Lung microvascular endothelial cell (primary cell): ENCODE measurements around the gene HPCA. TPM values are rescaled to one million over a fixed set of nuclear protein-coding genes. Genes with fewer than 3 reads are reported as not detected.
"Not testable (repeated sequence)": the region's sequence is repeated elsewhere in the genome, so short reads cannot be mapped to it uniquely, and the experiment has no call there.

Experiments used
- DNase-seq, 2 donors: peaks; one replicate each; pipeline versions ENCODE4 v3.0.0 to v3.0.0-alpha.2; 2010; ENCODE audit warnings: low read depth in 2 of 2
- total RNA-seq: library from RNA; depleted of rRNA; stranded (reverse); fragments of >200 nt; gene quantifications from 2 replicates; pipeline ENCODE4 v1.2.1, GENCODE V29; 2014

Gene HPCA
- total RNA-seq, 1 donor from 2014 or later = not detected

DNA sequence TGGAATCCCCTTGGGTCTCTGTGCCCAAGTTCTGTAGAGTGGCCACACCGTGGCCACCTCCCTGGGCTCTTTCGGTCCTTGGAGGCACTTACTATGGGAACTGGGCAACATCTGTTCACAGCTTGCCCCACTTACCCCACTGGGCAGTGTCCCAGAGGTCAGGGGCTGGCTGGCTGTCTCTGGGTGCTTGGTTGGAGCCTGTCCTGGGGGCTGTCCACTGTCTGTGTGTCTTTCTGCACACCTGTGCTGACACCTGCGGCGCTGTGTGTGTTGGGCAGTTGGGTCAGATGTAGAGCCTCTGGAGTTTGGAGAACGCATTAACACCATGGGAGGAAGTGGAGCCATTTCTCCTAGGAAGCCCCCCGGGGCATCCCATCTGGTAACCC is 16.2 kb downstream of the HPCA start:
- no peak for DNase-seq

DNA sequence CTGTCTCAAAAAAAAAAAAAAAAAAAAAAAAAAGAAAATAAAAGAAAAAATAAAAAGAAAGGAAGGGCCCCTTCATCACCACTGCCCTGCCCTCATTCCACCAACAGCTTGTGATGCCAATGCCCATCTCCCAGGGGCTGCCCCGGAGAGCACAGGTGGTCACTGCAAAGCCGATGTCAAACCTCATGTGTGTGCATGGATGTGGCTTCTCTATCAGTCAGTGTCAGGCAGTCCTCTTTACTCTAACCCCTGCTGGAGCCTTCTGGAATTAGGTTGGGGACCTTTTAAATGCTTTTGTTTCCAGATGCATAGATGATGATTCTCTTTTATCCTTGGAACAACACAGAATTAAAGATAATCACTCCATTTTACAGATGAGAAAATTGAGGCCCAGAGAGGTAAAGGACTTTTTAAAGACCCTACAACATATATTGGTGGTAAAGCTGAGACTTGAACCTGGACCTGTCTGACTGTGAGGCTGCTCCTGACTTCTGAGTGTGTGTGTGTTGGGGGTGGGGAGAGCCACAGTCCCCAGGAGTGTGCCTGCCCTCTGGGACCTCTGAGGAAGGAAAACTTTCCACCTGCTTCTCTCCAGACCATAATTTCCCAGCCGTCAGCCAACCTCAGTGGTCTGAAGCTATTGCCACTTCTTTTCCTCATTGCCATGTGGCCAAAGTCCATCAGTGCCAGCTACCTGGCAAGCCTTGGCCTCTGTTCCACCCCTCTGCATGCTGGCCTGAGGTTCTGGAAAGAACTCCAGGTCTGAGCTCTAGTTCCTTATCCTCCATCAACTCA is 17.9 kb downstream of the HPCA start:
- no peak for DNase-seq

DNA sequence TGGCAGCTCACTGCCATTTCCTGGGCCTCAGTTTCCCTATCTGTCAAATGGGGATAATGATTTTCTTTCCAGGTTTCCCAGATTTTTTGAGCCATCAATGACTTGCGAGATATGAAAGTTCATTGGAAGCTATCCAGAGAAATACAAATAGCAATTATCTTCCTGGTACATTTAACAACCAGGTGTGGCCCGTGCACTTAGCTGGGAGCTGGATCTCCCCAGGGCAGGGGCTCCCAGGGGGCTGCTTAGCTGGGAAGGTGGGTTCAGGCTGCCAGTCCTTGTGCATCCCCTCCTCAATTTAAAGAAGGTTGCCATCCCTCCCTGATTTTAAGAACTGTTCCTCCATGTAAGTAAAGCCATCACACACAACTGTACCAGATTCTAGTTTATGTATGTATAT is 18.5 kb downstream of the HPCA start:
- no peak for DNase-seq

DNA sequence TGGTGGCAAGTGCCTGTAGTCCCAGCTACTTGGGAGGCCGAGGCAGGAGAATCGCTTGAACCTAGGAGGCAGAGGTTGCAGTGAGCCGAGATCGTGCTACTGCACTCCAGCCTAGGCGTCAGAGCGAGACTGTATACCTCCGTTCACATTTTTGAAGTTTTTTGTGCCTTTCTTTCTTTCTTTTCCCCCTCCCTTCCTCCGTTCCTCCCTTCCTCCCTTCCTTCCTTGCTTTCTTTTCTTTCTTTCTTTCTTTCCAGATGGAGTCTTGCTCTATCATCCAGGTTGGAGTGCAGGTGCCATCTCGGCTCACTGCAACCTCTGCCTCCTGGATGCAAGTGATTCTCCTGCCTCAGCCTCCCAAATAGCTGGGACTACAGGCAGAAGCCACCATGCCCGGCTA is 19.3 kb downstream of the HPCA start:
- DNase-seq = not testable (repeated sequence)

DNA sequence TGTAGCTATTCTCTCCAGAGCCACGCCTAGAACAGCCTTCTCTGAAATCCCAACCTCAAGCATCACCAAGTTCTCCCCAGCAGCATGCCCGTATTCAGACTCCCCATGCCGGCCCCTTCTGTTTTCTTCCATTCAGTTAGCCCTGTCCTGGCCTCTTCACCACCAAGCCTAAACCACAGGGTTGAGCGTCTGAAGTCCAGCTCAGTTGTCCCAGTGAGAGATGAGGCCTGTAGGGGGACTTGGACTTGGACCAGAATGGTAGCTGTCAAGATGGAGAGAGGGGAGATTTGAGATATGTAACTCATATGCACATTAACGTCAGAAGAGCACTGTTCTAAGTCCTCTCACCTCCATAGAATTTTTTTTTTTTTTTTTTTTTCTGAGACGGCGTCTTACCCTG is 20.4 kb downstream of the HPCA start:
- DNase-seq = no peak

DNA sequence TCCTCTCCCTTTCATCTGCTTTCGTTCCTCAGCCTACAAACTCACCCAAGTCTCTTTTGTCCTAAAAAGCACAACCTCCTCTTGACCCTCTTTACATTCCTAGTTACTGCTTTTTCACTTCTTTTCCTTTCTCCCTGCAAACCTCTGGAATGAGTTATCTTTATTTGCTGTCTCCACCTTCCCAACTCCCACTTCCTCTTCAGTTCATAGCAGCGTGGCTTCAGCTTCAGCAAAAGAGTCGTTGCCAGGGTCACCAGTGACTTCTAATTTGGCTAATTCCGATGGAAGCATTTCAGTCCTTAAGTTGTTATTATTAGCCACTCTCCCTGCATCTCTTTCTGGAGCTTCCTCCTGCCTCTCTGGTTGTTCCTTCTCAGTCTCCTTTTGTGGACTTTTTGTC is 21.1 kb downstream of the HPCA start:
- no peak for DNase-seq

DNA sequence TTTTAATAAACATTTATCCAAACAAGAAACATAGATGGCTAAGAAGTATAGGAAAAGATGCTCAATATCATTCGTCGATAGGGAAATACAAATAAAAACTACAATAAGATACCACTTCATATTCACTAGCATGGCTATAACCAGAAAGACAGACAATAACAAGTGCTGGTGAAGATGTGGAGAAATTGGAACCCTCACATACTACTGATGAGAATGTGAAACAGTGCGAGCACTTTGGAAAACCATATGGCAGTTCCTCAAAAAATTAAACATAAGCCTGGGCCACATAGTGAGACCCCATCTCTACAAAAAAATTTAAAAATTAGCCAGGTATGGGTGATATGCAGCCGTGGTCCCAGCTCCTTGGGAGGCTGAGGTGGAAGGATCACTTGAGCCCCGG is 24.0 kb downstream of the HPCA start:
- DNase-seq = no peak

DNA sequence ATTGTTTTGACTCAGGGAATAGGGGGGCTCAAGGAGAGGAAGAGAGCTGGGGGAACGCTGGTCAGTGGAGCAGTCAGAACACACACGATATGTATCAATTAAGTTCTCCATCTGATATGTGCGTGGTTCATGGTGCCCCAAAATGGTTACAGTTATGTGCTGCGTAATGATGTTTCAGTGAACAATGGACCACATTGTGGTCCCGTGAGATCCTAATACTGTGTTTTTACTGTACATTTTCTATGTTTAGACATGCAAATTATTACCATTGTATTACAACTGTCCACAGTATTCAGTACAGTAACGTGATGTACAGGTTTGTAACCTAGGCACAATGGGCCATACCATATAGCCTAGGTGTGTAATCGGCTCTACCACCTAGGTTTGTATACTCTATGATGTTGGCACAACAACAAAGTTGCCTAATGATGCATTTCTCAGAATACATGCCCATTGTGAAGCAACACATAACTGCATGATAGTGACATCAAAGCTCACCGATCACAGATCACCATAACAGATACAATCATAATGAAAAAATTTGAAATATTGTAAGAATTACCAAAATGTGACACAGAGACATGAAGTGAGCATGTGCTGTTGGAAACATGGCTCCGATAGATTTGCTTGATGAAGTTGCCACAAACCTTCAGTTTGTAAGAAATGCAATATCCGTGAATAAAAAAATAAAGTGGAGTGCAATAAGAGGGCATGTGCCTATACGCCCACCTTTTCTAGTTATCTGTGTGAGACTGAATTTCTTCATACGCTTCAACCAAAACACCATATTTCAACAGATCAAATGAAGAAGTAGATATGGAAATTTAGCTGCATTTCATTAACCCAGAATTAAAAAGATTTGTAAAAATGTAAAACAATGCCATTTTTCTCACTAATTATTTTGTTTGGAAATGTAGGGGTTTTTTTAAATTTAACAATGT is 29.7 kb downstream of the HPCA start:
- DNase-seq = no peak

DNA sequence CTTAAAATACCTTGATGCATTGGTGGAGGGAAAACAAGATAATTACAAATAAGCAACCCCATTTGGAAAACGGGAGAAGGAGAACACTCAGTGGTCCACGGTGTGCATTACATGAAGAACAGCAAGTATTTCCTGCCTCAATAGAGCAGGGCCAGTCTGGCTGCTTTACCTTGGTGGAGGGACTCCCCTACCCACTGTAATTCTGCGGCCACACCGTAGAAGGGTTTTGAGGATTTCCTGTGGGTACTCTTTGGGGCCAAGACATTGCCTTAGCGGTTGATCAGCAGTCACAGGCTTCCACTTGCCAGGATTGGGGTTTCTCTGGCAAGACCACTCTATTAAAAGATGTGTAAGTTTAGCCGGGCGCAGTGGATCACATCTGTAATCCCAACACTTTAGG is 31.2 kb downstream of the HPCA start:
- no peak for DNase-seq

DNA sequence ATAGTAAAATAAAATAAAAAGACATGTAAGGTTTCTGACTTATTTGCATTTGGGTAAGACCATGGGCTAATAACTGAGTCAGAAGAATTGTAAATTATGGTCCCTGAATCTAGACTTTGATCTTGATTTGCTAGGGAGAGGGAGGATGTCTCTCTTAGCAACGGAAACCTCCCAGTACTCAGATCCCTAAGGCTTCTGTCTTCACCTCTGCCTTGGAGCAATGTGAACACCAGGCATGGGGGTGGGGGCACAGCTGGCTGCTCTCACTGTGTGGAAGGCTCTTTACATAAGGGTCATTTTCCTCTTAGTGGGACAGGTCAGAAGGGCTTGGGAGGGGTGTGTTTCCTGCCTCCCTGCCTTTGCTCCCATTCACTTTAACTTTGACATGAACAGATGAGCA is 31.9 kb downstream of the HPCA start:
- no peak for DNase-seq

DNA sequence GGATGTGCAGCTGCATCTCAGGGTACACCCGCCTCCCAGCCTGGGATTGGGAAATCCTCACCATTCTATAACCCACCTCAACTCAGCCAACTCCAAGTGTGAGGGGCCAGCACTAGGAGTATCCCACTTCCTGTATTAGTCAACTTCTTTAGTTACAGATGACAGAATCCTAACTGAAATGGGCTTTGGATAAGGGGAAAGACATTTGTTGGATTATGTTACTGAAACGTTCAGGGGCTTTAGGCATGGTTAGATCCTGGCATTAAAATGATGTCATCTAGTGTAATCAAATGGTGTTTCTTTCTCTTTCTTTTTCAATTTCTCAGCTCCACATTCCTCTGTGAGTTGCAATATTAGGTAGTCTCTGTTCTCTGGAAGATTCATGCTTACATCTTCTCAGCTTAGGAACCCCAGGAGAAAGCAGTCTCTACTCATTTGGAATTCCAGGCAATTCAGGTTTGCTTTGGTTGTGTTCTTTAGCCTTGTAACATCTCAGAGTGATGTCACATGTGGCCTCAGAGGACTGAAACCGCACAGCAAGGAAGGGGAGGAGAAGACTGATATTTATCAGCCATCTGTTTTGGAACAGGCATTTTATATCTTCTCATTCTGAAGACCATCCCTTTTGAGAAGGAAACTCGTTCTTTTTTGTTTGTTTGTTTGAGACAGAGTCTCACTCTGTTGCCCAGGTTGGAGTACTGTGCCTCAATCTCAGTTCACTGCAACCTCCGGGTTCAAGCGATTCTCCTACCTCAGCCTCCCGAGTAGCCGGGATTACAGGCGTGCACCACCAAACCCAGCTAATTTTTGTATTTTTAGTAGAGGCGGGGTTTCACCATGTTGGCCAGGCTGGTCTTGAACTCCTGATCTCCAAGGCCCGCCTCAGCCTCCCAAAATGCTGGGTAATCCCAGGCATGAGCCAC is 33.8 kb downstream of the HPCA start:
- no peak for DNase-seq

DNA sequence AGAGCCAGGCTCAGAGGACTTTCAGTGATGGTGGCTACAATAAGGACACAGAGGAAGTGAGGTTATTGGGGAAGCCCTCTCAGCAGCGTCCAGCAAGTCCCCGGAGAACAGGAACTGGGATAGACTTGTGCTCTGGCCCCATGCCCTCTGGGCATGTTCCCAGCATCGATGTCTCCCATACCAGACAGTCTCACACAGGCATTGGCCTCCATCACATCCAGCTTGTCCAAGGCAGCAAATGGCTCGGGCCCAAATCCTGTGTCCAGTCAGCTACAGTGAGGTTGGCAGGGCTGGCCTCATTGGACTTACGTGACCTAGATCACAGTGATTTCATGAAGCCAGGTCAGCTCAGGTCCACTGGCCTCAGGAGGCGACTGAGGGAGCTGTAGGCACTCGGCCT is 34.5 kb downstream of the HPCA start:
- no peak for DNase-seq

DNA sequence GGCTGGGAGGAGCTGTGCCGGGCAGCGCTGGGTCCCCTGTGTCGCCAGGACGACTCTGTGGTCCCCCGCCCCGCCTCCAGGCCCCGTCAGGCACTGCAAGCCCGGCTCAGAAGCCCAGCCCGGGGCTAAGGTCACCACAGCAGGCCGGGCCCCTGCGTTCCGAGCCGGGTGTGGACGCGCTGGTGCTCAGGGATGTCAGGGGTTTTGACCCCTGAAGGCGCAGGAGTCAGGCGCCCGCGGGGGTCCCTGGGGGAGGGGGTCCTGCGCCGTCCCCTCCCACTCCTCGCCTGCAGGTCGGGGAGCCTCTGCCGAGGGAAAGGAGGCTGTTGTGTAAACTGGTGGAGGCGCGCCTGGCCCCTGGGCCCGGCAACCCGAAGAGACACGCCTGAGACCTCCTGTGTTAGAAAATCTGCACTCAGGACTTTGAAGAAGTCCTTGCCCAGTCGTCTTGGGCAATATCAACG is 38.6 kb downstream of the HPCA start:
- DNase-seq = no peak

DNA sequence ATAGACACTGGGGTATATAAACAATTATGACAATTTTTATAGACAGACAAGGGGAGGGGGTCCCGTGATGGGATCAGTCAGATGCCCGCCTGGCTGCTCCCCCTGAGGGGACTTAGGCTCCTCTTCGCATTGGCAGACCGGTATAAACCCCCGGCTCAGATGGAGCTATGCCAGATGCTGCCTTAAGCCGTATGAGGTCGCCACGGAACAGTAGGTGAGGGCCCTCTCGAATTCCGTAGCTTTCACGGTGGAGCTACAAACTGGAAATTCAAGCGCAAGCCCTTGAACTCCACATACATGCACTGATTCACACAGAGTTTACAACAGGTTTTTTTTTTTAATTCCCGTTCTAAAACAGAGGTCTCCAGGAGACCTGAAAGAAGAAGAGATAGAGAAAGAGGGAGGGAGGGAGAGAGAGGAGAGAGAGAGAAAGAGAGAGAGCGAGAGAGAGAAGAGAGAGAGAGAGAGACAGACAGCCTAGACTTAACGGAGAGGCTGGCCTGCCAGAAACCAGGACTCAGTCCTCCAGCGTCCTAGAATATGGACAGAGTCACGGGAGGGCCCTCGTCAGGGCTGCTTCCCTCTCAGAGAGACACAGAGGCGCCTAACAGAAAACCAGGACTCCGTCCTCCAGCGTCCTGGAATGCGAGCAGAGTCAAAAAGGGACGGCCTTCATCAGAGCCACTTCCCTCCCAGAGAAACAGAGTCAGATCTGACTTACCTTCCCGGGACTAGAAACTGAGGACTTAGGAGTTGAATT is 39.3 kb downstream of the HPCA start:
- peak in 1 of 2 donors; percentile 44 for DNase-seq

DNA sequence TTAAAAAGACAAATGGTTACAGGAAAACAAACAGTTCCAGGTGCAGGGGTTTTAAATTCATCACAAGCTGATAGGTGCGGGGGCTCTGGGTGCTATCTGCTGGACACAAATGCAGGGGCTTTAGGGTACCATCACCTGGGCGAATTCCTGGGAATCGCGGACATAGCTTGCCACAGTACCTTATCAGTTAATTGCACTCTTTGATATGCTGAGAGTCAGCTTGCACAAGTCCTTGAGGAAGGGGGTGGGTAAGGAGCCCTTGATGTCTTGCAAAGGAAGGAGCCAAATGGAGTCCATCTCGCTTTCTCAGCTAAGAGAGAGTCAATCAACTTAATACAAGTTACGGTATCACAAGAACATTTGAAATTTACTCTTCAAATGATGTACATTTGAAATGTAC is 40.3 kb downstream of the HPCA start:
- no peak for DNase-seq

DNA sequence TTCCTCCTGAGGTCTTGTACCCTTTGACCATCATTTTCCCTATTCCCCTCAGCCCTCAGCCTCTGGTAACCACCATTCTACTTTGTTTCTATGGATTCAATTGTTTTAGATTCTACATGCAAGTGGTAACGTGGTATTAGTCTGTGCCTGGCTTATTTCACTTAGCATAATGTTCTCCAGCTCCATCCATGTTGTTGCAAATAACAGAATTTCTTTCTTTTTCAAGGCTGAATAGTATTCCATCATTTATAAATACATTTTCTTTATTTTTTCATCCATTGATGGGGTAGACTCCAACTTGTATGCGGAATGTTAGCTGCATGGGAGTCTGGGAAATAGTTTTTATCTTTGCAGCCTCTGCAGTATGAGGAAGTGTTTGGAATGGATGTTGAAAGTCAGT is 41.1 kb downstream of the HPCA start:
- DNase-seq = no peak

DNA sequence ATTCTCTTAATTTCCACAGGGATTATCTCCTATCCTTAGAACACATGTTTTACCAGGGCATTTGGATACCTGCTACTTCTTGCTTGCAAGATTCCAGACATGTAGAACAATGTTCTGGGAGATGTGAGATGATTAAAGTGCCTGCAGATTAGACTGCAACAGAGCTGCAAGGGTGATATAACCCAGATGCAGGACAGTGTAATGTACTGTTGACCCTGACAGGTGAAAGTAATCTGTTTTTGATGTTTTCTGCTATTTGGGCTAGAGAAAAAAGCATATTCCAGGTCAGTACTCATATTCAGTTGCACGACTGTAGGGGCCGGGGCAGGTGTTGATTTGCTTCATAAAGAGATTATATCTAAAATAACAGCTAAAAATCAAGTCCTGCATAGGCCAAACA is 42.0 kb downstream of the HPCA start:
- no peak for DNase-seq

DNA sequence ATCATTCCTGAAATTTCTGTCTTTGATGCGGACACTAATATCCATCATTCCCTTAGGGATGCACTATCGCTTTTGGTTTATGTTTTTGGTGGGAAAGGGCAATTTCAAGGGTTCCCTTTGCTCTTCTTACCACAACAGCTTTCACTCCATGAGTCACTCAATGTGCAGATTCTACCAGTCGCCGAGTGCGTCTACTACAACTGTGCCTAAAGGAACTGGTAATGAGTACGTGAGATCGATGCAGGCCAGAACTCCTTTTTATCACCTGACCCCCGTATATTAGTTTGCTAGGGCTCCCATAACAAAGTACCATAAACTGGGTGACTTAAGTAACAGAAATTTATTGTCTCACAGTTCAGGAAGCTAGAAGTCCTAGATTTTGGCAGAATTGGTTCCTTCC is 42.4 kb downstream of the HPCA start:
- DNase-seq = no peak

DNA sequence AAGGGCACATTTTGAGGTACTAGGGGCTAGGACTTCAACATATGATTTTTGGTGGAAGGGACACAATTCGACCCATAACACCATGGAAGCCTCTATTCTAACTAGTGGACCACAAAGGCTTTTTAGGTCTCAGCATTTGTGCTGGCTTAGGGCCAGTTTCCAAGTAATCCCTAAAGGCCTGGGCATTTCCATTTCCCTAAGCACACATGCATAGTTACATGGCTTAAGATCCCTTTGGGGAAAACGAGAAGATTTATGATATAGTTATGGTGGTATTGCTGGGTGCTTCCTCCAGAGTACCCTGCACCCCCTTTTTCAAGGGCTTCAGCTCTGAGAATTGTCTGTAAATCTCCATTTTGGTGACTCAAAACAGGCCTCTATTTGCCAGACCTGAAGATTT is 43.1 kb downstream of the HPCA start:
- DNase-seq = no peak

DNA sequence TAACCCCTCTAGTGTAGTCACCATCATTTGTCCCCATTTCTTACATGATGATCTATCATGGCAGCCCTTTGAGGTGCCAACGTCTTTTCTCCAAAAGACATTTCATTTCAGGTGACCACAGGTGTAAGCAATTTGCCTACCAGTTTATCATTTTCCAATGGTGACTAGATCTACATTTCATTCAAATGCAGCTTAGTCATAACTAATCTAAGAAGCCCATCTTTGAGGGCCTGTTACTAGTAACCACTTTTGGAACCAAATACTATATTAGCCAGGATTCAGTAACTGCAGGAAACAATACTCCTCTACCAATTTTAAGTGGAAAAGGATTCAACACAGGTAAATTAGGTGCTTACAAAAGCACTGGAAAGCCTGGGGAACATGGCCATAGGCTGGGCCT is 45.5 kb downstream of the HPCA start:
- DNase-seq = no peak
